ENCODE measurements around the gene B4GALNT2. TPM values are rescaled to one million over a fixed set of nuclear protein-coding genes. Genes with fewer than 3 reads are reported as not detected.

The B4GALNT2 gene
- total RNA-seq, 1 experiment from 2014 or later = not detected

- in situ Hi-C loops (cut with HindIII; ENCODE audit: low sequenced_read_pairs) = no loop called here
Observed at GRCh38 chr17:49200423-49201083, 68.0 kb downstream of the B4GALNT2 start.

GRCh38 chr17:49201481-49201927 is 68.9 kb downstream of the B4GALNT2 start:
- in situ Hi-C loops (cut with HindIII; ENCODE audit: low sequenced_read_pairs) = no loop called here
- DNase-seq (ENCODE audit: low spot score) = no peak

More at GRCh38 chr17:49200423-49201083, 68.0 kb downstream of the B4GALNT2 start:
- no peak for DNase-seq (ENCODE audit: low spot score)

GRCh38 chr17:49203796-49204195 is 71.2 kb downstream of the B4GALNT2 start:
- no peak for DNase-seq (ENCODE audit: low spot score)
- in situ Hi-C loops (cut with HindIII; ENCODE audit: low sequenced_read_pairs) = no loop called here

GRCh38 chr17:49204516-49204915 is 71.9 kb downstream of the B4GALNT2 start:
- DNase-seq (ENCODE audit: low spot score) = no peak
- in situ Hi-C loops (cut with HindIII; ENCODE audit: low sequenced_read_pairs) = no loop called here

GRCh38 chr17:49209061-49209571 is 76.5 kb downstream of the B4GALNT2 start:
- in situ Hi-C loops (cut with HindIII; ENCODE audit: low sequenced_read_pairs) = no loop called here
- no peak for DNase-seq (ENCODE audit: low spot score)

GRCh38 chr17:49210158-49211029 is 77.8 kb downstream of the B4GALNT2 start, which contains the start of the genes ABI3 and GNGT2:
Gene ABI3 (plus strand): TSS chr17:49210707. CDS start chr17:49210725, 18 bp downstream.
Gene GNGT2 (minus strand): TSS chr17:49210574. CDS start chr17:49207422, 3,152 bp downstream.
- in situ Hi-C loops (cut with HindIII; ENCODE audit: low sequenced_read_pairs) = no loop called here
- no peak for DNase-seq (ENCODE audit: low spot score)

GRCh38 chr17:49213399-49213798 is 80.8 kb downstream of the B4GALNT2 start:
- in situ Hi-C loops (cut with HindIII; ENCODE audit: low sequenced_read_pairs) = no loop called here
- no peak for DNase-seq (ENCODE audit: low spot score)

GRCh38 chr17:49213847-49214246 is 81.3 kb downstream of the B4GALNT2 start:
- in situ Hi-C loops (cut with HindIII; ENCODE audit: low sequenced_read_pairs) = no loop called here
- no peak for DNase-seq (ENCODE audit: low spot score)

- DNase-seq (ENCODE audit: low spot score) = no peak
- in situ Hi-C loops (cut with HindIII; ENCODE audit: low sequenced_read_pairs) = no loop called here
Observed at GRCh38 chr17:49214676-49215360, 82.2 kb downstream of the B4GALNT2 start.

GRCh38 chr17:49216482-49216881 is 83.9 kb downstream of the B4GALNT2 start:
- no peak for DNase-seq (ENCODE audit: low spot score)
- in situ Hi-C loops (cut with HindIII; ENCODE audit: low sequenced_read_pairs) = no loop called here

GRCh38 chr17:49216953-49217650 is 84.5 kb downstream of the B4GALNT2 start:
- no peak for DNase-seq (ENCODE audit: low spot score)
- in situ Hi-C loops (cut with HindIII; ENCODE audit: low sequenced_read_pairs) = no loop called here

GRCh38 chr17:49217651-49218413 is 85.3 kb downstream of the B4GALNT2 start:
- in situ Hi-C loops (cut with HindIII; ENCODE audit: low sequenced_read_pairs) = no loop called here
- no peak for DNase-seq (ENCODE audit: low spot score)

- no peak for DNase-seq (ENCODE audit: low spot score)
- in situ Hi-C loops (cut with HindIII; ENCODE audit: low sequenced_read_pairs) = no loop called here
Observed at GRCh38 chr17:49218941-49219913, 86.7 kb downstream of the B4GALNT2 start.

GRCh38 chr17:49219987-49220386 is 87.4 kb downstream of the B4GALNT2 start:
- in situ Hi-C loops (cut with HindIII; ENCODE audit: low sequenced_read_pairs) = no loop called here
- DNase-seq (ENCODE audit: low spot score) = no peak

- in situ Hi-C loops (cut with HindIII; ENCODE audit: low sequenced_read_pairs) = no loop called here
- no peak for DNase-seq (ENCODE audit: low spot score)
Observed at GRCh38 chr17:49223168-49223516, 90.6 kb downstream of the B4GALNT2 start.

- in situ Hi-C loops (cut with HindIII; ENCODE audit: low sequenced_read_pairs) = no loop called here
- peak; percentile 18 for DNase-seq (ENCODE audit: low spot score)
Observed at GRCh38 chr17:49223517-49224197, 91.1 kb downstream of the B4GALNT2 start.

Measured in G401 (cell line).